ENCODE results near the gene EHMT2.

The EHMT2 gene

DNA sequence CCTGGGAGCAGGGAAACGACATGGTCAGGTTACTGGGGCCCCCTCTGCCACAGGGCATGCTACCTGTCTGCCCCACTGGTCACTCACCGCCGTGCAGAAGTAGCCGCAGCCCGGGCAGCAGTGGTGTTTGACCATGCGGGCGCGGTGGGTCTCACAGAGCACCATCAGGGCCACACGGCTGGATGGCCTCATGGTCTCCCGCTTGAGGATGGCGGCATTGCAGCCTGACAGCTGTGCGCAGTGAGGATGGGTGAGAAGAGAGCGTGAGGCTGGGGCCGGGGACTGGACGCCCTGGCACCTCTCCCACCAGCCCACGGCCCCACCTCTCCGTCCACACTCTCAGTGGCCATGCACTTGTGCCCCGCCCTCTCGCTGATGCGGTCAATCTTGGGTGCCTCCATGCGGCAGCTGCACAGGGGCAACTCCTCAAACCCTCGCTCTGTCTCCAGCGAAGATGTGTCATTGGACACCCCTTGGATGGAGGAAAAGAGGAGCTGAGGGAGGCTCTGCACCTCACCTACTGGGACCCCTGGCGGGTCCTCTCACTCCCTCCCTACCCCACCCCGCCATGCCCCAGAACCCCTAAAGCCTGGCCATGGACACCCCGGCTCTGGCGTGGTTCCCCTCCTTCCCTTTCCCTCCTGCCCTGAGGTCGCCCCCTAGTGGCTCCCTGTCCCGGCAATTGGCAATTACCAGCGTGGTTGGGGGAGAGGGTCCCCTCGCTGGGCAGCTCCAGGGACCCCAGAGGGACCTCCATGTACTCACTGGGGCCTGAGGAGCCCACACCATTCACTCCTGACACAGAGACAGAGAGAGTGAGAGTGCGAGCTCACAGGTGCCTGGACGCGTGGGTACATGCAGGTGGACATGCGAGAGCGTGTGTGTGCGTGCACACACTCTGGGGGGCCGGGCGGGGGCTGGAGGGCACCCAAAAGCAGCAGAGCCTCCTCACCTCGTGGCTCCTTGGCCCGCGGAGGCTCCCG lies 8.9 kb downstream of the EHMT2 start:
- DNase-seq, result no peak

DNA sequence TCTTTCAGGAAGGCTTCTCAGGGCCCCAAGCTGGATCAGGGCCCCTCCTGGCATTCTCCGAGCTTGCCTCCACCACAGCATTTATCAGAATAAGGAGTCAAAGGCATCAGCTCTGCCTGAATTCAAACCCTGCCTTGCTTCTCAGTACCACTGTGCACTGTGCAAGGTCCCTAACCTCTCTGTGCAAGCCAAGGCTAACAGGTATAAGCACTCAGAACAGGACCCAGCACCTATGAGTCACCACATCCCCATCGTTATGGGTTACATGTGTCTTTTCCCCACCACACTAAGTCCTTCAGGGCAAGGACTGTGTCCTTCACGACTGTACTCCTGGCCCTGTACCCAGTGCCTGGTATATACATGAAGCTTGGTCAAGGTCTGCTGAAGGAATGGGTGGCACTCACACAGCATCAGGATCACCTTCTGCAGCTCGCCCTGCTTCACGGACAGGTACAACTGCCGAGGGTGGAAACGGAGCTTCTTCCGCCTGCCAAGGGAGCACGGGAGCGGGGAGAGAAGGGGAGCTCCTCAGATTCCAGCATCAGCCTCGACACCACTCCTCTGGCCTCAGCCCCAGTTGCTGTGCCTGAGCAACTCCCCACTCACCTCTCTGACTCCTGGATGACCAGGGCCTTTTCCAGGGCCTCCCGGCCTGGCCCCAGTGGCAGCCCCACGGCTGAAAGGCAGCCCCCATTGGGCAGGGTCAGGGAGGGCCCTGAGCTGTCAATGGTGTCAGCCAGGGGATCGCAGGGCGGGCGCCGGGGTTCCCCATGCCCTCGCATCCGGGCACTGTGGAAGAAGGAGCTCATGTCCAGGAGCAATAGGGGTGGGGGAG lies 10.1 kb downstream of the EHMT2 start:
- no peak for DNase-seq

DNA sequence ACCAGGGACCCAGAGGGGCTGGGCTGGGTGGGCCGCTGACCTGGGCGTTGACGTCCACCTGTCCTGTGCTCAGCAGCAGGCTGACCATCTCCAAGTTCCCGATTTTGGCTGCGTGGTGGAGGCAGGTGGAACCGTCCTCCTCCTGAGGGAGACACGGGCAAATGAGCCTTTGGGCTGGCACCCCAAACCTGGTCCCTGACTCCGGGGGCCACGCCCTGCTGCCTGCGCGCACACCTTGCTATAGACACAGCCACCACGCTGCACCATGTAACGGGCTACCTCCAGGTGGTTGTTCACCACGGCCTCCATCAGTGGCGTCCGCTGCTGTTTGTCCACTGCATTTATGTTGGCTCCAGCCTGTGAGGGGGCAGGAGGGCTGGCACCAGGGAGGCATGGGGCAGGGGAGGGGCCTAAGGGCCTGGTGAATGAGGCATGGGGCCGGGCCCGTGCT lies 10.9 kb downstream of the EHMT2 start:
- DNase-seq, result no peak

DNA sequence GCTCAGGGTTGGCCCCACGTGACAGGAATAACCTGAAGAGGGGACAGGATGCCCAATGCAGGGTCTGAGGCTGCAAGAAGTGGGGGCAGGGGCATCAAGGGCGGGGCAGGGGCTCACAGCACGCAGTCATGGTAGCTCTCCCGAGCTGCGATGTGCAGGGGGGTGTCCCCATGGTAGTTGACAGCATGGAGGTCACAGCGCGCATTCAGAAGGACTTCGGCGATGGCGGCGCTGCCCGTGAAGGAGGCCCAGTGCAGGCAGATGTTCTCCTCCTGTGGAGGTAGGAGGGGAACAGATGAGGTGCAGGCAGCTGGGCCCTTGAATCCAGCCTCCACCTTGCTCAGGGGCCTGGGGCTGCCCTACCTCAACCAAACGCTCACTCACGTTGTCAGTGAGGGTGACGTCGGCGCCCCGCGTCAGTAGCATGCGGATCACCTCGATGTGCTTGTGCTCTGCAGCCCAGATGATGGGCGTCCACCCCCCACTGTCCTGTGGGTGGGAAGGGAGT lies 12.9 kb downstream of the EHMT2 start:
- no peak for DNase-seq

DNA sequence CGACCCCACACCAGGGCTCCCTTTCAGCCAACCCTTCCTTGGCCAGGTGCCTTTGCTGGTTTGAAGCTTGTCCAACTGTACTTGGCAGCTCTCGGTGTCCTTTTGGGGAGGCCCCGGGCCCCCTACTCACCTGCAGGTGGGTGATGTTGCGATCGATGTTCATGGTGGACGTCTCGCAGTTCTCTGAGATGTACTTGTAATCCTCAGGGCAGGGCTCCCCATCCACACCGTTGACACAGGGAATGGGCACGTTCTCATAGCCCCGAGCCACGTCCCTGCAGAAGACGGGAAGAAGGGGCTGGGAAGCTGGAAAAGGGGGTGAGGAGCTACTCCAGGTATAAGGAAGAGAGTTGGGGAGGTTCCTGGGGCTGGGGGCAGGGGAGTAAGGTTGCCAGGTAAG lies 13.8 kb downstream of the EHMT2 start:
- DNase-seq, result no peak

DNA sequence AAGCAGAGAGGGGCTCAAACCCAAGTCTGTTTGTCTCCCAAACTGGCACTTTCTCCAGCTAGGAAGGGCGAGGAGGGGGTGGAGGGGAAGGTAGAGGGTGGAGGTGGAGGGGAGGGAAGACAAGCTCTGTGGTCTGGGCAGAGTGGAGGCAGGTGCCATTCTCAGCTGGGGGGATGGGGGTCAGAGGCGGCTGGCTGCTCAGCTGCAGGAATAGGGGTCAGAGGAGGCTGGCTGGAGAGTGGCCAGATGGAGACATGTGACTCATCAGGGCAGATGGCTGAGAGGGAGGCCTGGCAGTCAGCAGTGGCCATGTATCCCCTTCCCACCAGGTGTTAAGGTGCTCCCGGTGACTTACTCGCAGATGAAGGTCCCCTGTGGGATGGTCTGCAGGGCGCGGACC lies 15.2 kb downstream of the EHMT2 start:
- DNase-seq, result no peak

DNA sequence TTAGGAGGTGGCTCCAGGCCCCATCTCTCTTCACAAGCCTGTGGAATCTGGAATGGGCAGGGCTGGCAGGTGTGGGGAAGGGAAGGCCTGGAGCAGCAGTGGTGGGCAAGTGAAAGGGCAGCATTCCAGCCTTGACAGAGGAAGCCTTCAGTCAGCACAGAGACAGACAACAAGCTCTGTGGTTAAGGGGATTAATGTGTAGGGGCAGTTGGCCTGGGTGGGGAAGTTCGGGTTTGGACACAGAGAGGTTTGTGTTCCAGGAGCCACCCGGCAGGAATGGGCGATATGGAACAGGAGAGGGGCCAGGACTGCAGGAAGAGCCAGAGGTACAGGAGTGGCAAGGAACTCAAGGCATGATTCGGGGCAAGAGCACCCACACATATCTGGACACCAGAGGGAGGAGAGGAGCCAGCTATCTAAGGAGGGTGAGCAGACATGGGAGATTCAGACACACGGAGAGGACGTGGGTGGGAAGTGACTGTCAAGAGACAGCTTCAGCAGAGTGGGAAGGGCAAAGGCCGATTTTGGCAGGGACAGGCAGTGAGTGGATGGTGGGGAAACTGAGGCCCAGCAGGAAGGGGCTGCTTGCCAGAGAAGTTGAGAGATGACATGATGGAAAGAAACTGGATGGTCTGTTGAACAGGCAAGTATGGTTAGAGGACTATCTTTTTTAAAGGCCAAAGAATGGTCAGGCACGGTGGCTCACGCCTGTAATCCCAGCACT lies 16.2 kb downstream of the EHMT2 start:
- DNase-seq, result no peak

DNA sequence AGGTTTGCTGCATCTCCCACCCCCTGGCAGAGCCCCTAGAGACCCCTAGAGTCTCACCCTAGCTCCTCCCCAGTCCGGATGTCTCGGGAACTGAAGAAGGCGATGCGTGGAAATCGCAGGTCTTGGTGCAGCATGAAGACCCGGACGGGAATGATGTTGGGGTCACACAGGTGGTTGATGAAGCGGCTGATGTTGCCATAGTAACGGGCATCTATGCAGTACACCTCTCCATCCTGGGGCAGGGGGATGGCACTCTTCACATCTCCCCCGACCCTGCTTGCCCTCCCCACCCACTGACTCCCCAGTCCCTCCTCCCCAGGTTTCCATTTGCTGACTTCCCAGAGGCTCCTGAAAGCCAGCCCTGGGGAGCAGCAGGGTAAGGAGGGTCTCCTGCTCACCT lies 16.9 kb downstream of the EHMT2 start:
- DNase-seq, result no peak

DNA sequence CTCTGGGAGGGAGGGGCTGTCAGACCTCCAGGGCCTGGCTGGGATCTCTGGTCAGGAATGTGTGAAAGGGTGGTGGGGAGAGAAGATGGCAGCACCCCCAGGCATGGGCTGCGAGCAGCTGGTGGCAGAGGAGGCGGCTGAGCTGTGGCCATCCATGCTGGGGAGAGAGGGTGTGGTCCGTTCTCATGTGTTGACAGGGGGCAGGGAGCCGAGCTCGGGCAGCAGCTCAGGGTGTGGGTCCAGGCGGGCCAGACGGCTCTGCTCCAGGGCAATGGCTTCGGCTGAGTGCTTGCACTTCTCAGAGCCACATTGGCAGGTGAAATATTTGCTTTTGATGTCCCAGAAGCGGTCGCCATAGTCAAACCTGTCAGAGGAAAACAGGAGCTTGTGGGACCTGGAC lies 17.6 kb downstream of the EHMT2 start:
- DNase-seq, result no peak

DNA sequence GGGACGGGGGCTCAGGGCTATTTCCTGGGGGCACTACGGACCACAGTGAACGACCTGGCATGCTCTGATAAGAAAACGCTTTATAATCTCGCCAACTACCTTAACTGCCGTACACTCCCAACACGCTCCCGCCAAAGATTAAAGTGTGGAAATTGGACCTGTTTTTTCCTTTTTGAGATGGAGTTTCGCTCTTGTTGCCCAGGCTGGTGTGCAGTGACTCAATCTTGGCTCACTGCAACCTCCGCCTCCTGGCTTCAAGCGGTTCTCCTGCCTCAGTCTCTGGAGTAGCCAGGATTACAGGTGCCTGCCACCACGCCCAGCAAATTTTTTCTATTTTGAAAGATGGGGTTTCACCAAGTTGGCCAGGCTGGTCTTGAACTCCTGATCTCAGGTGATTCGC lies 18.4 kb downstream of the EHMT2 start:
- DNase-seq, result no peak

DNA sequence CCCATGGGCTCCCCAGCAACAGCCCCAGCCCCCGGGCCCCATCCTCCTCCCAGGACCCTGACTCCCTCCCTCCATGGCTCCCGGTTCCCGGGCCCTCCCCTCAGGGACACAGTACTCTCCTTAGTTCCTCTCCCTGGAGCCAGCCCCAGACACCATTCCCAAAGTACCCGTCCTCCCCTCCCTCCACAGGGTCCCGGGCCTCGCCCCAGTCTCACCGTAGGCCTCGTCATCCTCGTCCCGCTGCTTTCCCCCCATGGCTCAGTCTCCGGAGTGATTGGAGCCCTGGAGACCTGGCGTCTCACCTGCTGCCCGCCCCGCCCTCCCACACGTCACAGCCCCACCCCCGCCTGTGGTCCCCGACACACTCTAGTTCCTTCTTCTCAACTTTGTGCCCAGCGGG lies 18.8 kb downstream of the EHMT2 start, which contains the start of gene SLC44A4:
Gene SLC44A4 (minus strand): TSS at position 272 of the 400 bp plus-strand sequence. CDS start 17 bp downstream, at position 255.
- no peak for DNase-seq

DNA sequence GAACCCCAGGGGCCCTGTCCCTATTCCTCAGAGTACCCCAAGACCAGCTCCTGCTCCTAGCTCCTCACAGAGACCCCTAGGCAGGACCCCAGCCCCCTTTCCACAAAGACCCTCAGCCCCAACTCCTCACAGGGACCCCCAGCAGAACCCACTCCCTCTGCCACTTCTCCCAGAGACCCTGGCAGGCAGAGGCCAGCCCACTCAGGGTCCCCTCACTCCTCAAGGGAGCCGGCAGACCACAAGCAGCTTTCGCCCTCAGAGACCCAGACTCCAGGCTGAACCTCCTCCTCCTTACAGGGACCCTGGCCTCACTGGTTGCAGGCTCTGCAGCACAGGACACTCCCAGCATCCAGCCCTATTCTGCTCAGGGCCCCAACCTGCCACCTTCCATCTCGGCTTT lies 19.3 kb downstream of the EHMT2 start:
- no peak for DNase-seq

- DNase-seq, result no peak
These were observed 19.8 kb downstream of the EHMT2 start for GRCh38 chr6:31877651-31878161.

DNA sequence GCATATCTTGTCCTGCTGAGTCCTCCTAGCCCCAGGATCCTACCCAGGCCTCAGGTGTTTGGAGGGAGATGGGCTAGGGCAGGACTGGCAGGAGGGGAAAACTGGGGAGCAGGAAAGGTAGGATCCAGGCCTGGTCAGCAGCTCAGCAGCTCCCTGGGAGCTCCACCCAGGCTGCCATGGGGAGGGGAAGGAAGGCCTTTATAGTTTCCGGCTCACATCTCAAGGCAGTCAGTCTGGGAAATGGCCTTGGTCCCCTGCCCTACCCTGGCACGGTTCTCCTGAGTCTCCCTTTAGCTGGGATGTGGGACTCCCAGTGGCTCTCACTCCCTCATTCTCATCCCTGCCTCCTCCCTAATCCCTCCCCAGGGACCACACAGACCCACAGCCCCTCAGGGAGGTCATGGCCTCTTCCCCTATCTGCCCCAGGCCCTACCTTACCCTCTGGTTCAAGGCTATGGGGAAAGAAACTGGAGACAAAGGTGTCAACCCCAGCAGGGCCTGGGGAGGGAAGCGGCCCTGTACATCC lies 20.3 kb downstream of the EHMT2 start:
- no peak for DNase-seq

DNA sequence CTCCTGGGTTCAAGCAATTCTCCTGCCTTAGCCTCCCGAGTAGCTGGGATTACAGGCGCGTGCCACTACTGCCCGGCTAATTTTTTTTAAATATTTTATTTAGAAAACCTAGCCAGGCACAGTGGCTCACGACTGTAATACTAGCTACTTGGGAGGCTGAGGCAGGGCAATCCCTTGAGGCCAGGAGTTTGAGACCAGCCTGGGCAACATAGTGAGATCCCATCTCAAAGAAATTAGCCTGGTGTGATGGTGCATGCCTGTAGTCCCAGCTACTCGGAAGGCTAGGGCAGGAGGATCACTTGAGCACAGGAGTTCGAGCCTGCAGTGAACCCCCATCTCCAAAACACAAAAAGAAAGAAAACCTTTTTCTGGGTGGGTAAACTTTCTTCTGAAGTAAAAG lies 21.1 kb downstream of the EHMT2 start:
- no peak for DNase-seq

DNA sequence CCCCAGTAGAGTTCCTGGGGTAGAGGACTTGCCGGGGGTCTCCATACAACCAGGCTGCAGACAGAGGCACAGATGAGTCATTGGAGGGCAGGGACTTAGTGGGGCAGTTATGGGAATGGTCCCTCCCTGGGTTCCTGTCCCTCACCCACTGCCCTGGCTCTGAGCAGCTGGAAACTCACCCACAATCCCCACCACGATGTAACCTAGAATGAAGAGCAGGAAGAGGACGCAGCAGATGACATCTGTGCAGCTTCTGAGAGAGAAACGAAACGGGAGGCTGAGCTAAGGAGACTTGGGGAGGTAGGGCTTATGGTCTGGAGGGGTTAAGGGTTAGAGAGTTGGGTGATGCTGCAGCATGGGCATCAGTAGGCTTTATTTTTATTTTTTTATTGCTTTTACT lies 21.6 kb downstream of the EHMT2 start:
- no peak for DNase-seq

- DNase-seq, result no peak
These were observed 22.5 kb downstream of the EHMT2 start for GRCh38 chr6:31874836-31875572.

DNA sequence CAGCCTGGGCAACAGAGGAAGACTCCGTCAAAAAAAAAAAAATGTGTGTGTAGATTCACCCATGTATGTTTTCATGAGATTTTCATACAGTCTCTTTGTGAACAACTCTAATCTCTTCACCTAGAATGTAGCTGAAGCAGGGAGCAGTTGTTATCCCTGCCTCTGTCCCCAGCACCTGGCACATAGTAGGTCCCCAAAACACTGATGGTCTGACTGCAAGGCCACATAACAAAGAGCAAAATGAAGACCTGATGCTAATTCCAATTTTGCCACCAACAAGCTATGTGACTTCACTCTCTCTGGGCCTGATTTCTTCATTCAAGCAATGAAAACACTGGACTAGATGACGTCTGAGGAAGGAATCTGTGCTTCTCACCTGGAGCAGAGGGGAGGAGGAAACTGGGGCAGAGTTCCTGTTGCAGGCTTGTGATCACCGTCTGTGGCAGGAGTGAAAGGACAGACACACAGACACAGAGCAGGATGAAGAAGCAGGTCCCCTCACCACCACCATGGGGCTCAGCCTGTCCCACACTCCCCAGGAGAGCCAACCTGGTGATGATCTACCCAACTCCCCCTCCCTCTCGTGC lies 23.3 kb downstream of the EHMT2 start:
- DNase-seq, result no peak

DNA sequence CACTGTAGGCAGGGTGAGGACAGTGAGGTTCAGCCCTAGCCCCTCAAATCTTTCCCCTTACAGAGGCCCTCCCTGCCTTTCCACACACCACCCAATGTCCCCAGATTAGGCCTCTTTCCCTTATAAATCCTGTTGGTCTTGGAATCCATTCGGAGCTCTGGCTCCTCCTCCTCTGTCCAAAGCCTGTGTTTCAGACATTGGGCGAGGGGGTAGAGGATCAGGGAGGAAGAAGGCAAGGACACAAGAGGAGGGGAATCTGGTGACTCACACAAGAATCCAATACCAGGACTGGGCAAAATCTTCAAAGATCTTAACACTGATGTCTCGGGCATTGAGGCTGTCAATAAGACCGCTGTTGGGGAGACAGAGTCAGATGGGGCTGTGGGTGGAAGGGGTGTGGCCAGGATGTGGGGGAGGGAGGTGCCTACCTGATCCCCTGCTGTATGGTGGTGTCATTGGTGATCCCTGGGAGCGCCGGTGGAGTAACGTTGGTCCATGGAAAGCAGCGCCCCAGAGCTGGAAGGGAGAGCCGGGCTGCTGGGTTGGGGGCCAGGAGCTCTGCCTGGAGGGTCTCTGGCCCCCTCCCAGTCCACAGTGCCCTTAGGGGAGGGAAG lies 26.3 kb downstream of the EHMT2 start:
- DNase-seq, result no peak

GRCh38 chr6:31870385-31870921 lies 27.0 kb downstream of the EHMT2 start:
- no peak for DNase-seq
